Activated T-cell treated with anti-CD3 and anti-CD28 coated beads, Interleukin-2, amount 50 U/mL, for 24 hours (primary cell): ENCODE measurements around the gene TSC1.

ENCODE experiments used
- DNase-seq: peaks from one replicate; pipeline ENCODE4 v3.0.0-alpha.2; 2020
- H3K27ac Mint-ChIP-seq: 2 replicates; pipeline ENCODE4 v1.8.0; 2020; ENCODE audit warnings: mild to moderate bottlenecking, mixed read lengths
- H3K27me3 Mint-ChIP-seq: 2 replicates; pipeline ENCODE4 v1.8.0; 2020; ENCODE audit warnings: mixed read lengths
- H3K36me3 Mint-ChIP-seq: 2 replicates; pipeline ENCODE4 v1.8.0; 2020; ENCODE audit warnings: low read depth, mixed read lengths
- H3K4me1 Mint-ChIP-seq: 2 replicates; pipeline ENCODE4 v1.8.0; 2020; ENCODE audit warnings: low read depth, mixed read lengths
- H3K4me3 Mint-ChIP-seq: 2 replicates; pipeline ENCODE4 v1.8.0; 2020; ENCODE audit warnings: mild to moderate bottlenecking, moderate library complexity, mixed read lengths
- H3K9me3 Mint-ChIP-seq: 2 replicates; pipeline ENCODE4 v1.8.0; 2020; ENCODE audit warnings: mixed read lengths

Gene TSC1

DNA sequence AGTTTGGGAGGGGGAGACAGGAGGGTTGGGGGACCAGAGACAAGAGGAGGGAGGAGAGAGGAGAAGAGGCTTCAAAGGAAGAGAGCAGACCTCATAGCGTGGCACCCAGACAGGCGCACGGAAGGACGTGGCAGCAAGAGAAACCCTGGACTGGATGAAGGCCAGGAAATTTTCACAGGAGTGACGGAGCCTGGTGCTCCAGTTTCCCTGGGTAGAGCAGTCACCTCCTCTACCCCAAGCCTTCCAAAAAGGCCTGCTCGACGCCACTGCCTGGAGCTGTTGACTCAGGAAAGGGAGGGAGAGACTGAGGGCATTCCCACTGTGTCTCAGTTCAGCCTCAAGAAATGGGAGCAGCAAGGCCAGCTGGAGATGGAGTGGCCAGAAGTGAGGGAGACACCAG, 85.7 kb downstream of the TSC1 start:
- Mint-ChIP-seq H3K36me3 (no peaks in the 10 kb centered on the region), H3K4me3 (no peak overlapping the region), H3K27me3 (peaks cover 18% of the 10 kb centered on the region), H3K27ac (no peak overlapping the region), H3K4me1 (peaks cover 3% of the 10 kb centered on the region), H3K9me3 (no peaks in the 10 kb centered on the region)
- DNase-seq, result no peak

DNA sequence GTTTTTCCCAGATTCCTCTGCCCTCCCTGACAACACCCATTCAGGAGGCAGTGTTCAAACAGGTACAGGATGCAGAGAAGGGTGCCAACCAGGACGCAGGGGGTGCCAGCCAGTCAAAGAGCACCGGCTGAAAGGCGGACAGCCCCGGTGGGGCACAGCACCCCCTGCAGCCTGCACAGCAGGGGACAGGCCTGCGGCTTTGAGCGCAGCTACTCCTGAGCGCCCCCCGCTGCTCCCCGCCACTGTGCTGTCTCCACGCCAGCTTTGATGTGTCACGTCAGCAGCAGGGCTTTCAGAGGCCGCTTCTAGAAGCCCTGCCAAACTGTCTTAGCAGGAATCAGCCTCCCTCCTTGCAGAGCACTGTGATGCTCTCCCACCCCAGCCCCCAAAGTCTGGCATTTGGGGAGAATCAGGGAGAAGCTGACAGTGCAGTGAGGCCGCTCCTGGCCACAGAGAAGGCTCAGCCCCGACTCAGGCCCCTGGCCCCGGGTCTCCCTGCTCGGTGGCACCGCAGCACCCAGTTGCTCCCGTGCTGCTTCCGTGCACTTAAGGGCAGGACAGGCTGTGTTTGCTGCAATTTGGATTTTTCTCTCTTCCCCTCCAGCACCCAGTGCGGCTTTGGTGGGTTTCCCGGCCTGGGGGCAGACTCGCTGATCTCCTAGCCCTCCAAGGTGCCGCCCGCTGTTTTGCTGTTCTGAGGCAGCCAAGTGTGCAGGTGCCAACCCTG, 86.6 kb downstream of the TSC1 start:
- H3K4me3 Mint-ChIP-seq, result no peak overlapping the region
- H3K36me3 Mint-ChIP-seq, result no peaks in the 10 kb centered on the region
- no peaks in the 10 kb centered on the region for H3K9me3 Mint-ChIP-seq
- H3K27me3 Mint-ChIP-seq, result peaks cover 18% of the 10 kb centered on the region
- no peak overlapping the region for H3K27ac Mint-ChIP-seq
- peaks cover 3% of the 10 kb centered on the region for H3K4me1 Mint-ChIP-seq
- no peak for DNase-seq

DNA sequence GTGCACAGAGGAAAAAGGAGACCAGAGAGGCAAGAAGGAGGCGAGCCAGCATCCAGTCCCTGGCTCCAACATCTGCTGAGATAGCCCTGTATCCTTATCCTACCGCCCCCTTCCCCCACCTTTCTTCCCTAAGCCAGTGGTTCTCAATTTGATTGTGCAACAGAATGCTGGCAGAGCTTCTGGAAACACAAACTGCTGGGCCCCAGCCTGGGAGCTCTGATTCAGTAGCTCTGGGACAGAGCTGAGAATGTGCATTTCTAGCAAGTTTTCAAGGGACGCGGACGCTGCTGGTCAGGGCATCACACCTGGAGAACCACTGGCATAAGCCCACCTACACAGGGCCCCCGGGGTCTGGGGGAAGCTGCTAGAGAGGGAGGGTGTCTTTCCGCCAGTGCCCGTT, 87.4 kb downstream of the TSC1 start:
- no peaks in the 10 kb centered on the region for H3K4me1 Mint-ChIP-seq
- peaks cover 18% of the 10 kb centered on the region for H3K27me3 Mint-ChIP-seq
- H3K36me3 Mint-ChIP-seq, result no peaks in the 10 kb centered on the region
- DNase-seq, result no peak
- H3K27ac Mint-ChIP-seq, result no peak overlapping the region
- H3K4me3 Mint-ChIP-seq, result no peak overlapping the region
- H3K9me3 Mint-ChIP-seq, result no peaks in the 10 kb centered on the region

DNA sequence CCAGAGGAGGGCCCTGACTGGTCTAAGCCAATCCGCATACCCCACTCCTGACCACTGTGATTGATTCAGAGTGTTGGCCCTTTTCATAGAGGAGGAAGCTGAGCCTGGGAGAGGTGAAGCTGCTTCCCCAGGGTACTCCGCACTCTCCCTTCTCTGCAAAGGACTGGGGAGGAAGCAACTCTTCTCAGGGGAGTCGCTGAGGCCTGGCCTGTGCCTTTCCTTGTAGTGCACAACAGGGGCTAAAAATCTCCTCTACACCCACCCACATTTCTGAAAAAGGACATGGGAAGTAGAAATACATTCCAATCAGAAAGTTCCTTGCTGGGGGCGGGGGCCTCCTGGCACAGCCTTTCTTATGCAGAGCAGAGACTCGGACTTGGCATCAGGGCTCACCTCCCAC, 88.5 kb downstream of the TSC1 start:
- H3K27me3 Mint-ChIP-seq, result peaks cover 18% of the 10 kb centered on the region
- H3K4me1 Mint-ChIP-seq, result peaks cover 4% of the 10 kb centered on the region
- no peak overlapping the region for H3K4me3 Mint-ChIP-seq
- no peak overlapping the region for H3K27ac Mint-ChIP-seq
- H3K9me3 Mint-ChIP-seq, result no peaks in the 10 kb centered on the region
- DNase-seq, result no peak
- no peaks in the 10 kb centered on the region for H3K36me3 Mint-ChIP-seq

DNA sequence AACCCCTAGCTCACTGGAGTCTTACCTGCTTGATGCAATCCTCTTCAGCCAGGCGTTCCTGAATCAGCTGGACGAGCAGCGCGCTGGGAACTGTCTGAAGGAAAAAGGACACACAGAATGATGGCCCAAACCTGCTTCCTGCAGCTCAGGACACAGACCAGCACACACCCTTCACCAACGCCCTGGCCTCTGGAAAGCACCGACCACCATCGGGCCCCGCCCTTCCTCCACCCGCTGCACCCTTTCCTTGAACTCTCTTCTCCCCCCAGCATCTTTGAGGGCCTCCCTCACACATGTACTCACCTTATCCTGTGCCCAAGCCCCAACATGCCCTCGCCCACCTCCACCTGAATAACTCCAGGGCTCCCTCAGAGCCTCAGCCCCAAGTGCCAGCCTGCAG, 89.6 kb downstream of the TSC1 start:
- H3K27me3 Mint-ChIP-seq, result peaks cover 15% of the 10 kb centered on the region
- no peaks in the 10 kb centered on the region for H3K36me3 Mint-ChIP-seq
- no peak overlapping the region for H3K4me3 Mint-ChIP-seq
- peaks cover 8% of the 10 kb centered on the region for H3K4me1 Mint-ChIP-seq
- no peaks in the 10 kb centered on the region for H3K9me3 Mint-ChIP-seq
- H3K27ac Mint-ChIP-seq, result no peak overlapping the region
- DNase-seq, result no peak

DNA sequence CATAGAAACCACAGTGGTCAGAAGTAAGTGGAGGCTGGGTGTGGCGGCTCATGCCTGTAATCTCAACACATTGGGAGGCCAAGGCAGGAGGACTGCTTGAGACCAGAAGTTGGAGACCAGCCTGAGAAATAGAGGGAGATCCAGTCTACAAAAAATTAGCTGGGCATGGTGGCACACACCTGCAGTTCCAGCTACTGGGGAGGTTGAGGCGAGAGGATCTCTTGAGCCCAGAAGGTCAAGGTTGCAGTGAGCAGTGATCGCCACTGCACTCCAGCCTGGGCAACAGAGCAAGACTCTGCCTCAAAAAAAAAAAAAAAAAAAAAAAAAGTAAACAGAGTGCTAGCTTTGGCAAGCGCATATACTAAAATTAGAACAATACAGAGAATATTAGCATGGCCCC, 90.9 kb downstream of the TSC1 start:
- no peaks in the 10 kb centered on the region for H3K9me3 Mint-ChIP-seq
- no peak overlapping the region for H3K4me3 Mint-ChIP-seq
- H3K36me3 Mint-ChIP-seq, result no peaks in the 10 kb centered on the region
- H3K27me3 Mint-ChIP-seq, result peaks cover 7% of the 10 kb centered on the region
- no peak overlapping the region for H3K27ac Mint-ChIP-seq
- peaks cover 16% of the 10 kb centered on the region for H3K4me1 Mint-ChIP-seq
- no peak for DNase-seq

DNA sequence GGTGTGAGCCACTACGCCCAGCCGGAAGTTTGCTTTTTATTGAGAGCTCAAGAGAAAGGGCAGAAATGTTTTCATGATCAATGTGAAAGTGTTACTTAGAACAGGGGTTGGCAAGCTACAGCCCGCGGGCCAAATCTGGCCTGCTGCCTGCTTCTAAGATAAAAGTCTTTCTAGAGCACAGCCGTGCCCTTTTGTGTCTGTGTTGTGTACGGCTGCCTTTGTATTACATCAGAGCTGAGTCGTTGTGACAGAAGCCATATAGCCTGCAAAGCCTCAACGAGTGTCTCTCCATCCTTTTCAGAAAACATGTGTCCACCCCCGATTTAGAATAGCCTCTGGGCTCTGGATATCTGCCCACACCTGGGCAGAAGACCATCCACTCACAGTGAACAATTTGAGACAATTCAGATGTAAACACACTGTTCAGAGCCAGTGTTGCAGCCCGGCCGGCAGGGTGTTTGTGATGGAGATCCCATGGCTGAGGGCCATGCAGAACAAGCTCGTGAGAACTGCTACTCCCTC, 95.2 kb downstream of the TSC1 start:
- no peaks in the 10 kb centered on the region for H3K9me3 Mint-ChIP-seq
- DNase-seq, result no peak
- H3K27me3 Mint-ChIP-seq, result no peaks in the 10 kb centered on the region
- H3K4me3 Mint-ChIP-seq, result peak overlapping the region; percentile 29
- peak overlapping the region; percentile 40 for H3K27ac Mint-ChIP-seq
- H3K36me3 Mint-ChIP-seq, result no peaks in the 10 kb centered on the region
- H3K4me1 Mint-ChIP-seq, result peaks cover 16% of the 10 kb centered on the region

DNA sequence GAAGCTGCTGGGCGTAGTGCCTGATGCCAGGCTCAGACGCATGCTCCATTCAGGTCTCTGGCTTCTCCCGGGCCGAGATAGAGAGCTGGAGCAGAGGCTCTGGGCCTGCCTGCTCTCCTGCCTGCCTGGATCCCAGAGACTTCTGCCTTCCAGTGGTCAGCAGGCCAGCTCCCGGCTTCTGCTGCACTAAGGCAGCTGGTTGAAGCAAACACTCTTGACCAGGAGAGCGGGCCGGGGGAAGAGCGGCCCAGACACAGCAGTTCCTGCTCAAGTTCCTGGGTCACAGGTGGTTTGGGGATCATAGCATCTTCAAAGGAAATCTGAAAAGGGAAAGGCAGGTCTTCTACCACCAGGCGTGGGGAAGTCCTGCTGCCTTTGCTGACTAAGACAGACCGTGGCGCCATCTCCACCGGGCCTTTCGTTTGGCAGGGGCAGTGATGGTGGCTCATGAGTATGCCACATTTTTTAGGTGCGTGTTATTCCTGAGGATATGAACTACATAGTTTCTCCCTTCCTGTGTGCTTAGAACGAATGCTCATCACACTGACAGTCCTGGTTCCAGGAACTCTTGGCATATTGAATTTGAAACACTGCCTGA, 97.4 kb downstream of the TSC1 start:
- Mint-ChIP-seq H3K4me3 (no peak overlapping the region), H3K4me1 (peaks cover 16% of the 10 kb centered on the region), H3K27me3 (no peaks in the 10 kb centered on the region), H3K36me3 (no peaks in the 10 kb centered on the region), H3K27ac (no peak overlapping the region), H3K9me3 (no peaks in the 10 kb centered on the region)
- DNase-seq, result no peak

DNA sequence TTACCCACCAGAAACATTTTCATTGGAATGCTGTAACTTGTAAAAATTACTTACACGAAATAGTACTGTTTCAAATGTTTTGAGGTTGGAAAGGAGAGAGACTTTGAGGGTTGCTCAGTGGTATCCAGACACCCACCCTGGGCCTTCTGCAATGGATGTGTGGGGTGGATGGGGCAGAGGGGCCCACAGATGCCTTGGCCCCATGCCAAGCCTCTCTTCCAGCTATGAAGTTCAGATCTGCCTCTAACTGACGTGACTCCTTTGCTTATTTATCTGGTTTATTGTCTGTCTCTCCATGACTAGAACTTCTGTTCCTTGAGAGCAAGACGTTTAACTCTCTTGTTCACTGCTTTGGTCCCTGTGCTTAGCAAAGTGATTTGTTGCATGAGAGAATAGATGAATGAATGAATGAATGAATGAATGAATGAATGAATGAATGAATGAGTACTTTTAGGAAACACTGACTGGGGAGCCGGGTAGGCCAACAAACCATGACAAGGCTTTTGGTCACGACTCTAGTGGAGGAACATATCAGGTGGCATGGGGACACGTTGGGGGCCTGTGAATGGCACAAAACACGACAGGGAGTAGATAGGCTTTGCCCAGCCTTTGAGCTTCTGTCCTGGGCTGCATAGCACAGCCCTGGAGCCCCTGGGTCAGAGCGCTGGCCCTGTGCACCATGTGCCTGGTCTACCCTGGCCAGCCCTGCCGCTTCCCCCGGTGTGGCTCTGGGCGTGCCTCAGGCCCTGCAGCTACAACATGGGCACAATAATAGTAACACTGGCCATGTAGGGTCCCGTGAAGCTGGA, 98.1 kb downstream of the TSC1 start:
- H3K27ac Mint-ChIP-seq, result no peak overlapping the region
- DNase-seq, result no peak
- H3K9me3 Mint-ChIP-seq, result no peaks in the 10 kb centered on the region
- no peak overlapping the region for H3K4me3 Mint-ChIP-seq
- H3K36me3 Mint-ChIP-seq, result no peaks in the 10 kb centered on the region
- H3K27me3 Mint-ChIP-seq, result no peaks in the 10 kb centered on the region
- peaks cover 16% of the 10 kb centered on the region for H3K4me1 Mint-ChIP-seq

DNA sequence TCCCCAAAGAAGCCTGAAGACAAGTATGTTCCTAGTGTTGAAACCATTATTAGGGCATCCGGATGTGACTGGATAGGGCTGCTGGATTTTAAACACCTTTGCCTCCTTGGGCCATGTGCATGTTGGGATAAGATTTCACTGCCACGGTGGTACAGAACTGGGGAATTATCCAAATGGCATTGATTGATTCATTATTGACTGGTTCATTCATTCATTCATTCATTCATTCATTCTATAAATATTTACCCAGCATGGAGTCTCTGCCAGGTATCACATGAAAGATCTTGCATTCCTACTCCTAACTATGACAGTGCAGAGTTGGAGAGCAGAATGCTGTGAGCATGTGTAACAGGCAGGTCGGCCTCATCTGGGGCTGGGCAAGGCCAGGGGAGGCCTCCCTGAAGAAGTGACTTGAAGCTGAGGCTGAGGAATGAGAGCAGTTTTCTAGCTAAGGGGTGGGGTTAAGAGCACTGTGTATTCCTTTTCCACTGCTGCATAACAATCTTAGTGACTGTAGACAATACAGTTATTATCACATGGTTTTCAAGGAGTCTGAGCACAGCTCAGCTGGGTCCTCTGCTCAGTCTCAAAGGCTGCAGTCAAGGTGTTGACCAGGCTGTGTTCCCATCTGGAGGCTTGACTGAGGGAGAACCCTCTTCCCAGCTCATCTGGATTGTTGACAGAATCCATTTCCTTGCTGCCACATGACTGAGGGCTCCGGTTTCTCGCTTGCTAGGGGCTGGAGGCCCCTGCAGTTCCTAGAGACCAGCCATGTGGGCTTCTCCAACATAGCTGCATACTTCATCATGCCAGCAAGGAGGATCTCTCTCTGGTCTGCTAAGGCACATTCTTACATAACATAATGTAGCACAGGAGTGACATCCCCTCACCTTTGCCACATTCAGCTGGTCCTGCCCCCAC, 102.0 kb downstream of the TSC1 start:
- Mint-ChIP-seq H3K27me3 (peaks cover 3% of the 10 kb centered on the region), H3K4me1 (no peaks in the 10 kb centered on the region), H3K36me3 (no peaks in the 10 kb centered on the region), H3K4me3 (no peak overlapping the region), H3K27ac (no peak overlapping the region), H3K9me3 (no peaks in the 10 kb centered on the region)
- DNase-seq, result no peak
